Frontal cortex (tissue), 4 donors: ENCODE data around the gene CACNA1E. TPM values are rescaled to one million over a fixed set of nuclear protein-coding genes. Genes with fewer than 3 reads are reported as not detected.

ENCODE experiments used
- DNase-seq, 2 donors: peaks; one replicate each; pipeline ENCODE4 v3.0.0; 2012; ENCODE audit warnings: low spot score in 2 of 2
- FAIRE-seq: peaks from 2 replicates; lab custom pipeline; 2012; peaks lifted over from hg19 to GRCh38; lab: Jason Lieb, UNC
- total RNA-seq: library from RNA; depleted of rRNA; stranded (reverse); fragments of >200 nt; gene quantifications from one replicate; pipeline ENCODE4 v1.2.3, GENCODE V29; 2014
- donor health status: control.
- donor health status: control.
- donor health status: control.

The CACNA1E gene
- total RNA-seq, 1 donor from 2014 or later = 64.4 TPM

GRCh38 chr1:181482521-181483284, 614 bp upstream of the CACNA1E start:
- peak; percentile 55 to 60 for DNase-seq
- no peak for FAIRE-seq

GRCh38 chr1:181484821-181485220, 1.5 kb downstream of the CACNA1E start:
- DNase-seq = no peak
- no peak for FAIRE-seq

GRCh38 chr1:181485287-181486097, 2.2 kb downstream of the CACNA1E start:
- no peak for FAIRE-seq
- DNase-seq = peak; percentile 29 to 43

- DNase-seq (no peak), FAIRE-seq (no peak)
Measured at GRCh38 chr1:181486098-181486420, 2.7 kb downstream of the CACNA1E start.

- no peak for FAIRE-seq
- DNase-seq = no peak
Measured at GRCh38 chr1:181488866-181489265, 5.5 kb downstream of the CACNA1E start.

GRCh38 chr1:181490276-181490675, 7.0 kb downstream of the CACNA1E start:
- no peak for DNase-seq
- no peak for FAIRE-seq

GRCh38 chr1:181490740-181491712, 7.7 kb downstream of the CACNA1E start:
- no peak for FAIRE-seq
- no peak for DNase-seq

GRCh38 chr1:181493166-181493565, 9.8 kb downstream of the CACNA1E start:
- no peak for FAIRE-seq

GRCh38 chr1:181493885-181494284, 10.6 kb downstream of the CACNA1E start:
- DNase-seq (no peak), FAIRE-seq (no peak)

More at GRCh38 chr1:181493166-181493565, 9.8 kb downstream of the CACNA1E start:
- no peak for DNase-seq

- no peak for FAIRE-seq
Measured at GRCh38 chr1:181496759-181497158, 13.4 kb downstream of the CACNA1E start.

GRCh38 chr1:181497870-181498269, 14.6 kb downstream of the CACNA1E start:
- DNase-seq = no peak

More at GRCh38 chr1:181496759-181497158, 13.4 kb downstream of the CACNA1E start:
- DNase-seq = no peak

GRCh38 chr1:181499825-181500224, 16.5 kb downstream of the CACNA1E start:
- no peak for DNase-seq
- no peak for FAIRE-seq

More at GRCh38 chr1:181497870-181498269, 14.6 kb downstream of the CACNA1E start:
- FAIRE-seq = no peak

GRCh38 chr1:181500636-181501035, 17.3 kb downstream of the CACNA1E start:
- FAIRE-seq (no peak), DNase-seq (no peak)

- DNase-seq = no peak
Measured at GRCh38 chr1:181501612-181502011, 18.3 kb downstream of the CACNA1E start.

GRCh38 chr1:181503171-181503810, 20.0 kb downstream of the CACNA1E start:
- DNase-seq (no peak), FAIRE-seq (no peak)

More at GRCh38 chr1:181501612-181502011, 18.3 kb downstream of the CACNA1E start:
- FAIRE-seq = no peak

GRCh38 chr1:181504399-181504842, 21.1 kb downstream of the CACNA1E start:
- DNase-seq (no peak), FAIRE-seq (no peak)

GRCh38 chr1:181506563-181507353, 23.4 kb downstream of the CACNA1E start:
- DNase-seq (no peak), FAIRE-seq (no peak)

GRCh38 chr1:181508486-181509165, 25.3 kb downstream of the CACNA1E start:
- DNase-seq (no peak), FAIRE-seq (no peak)
